H1 (cell line): ENCODE data around the gene CELF5. TPM values are rescaled to one million over a fixed set of nuclear protein-coding genes. Genes with fewer than 3 reads are reported as not detected.
A peak's percentile ranks its signal among the peaks of the same experiment; 100 is the strongest.

Source experiments
- CTCF ChIA-PET: fragments of 300-600 bp; sonication (Branson Sonifier 250); formaldehyde crosslinking; loops from one replicate; lab custom pipeline; 2021; ENCODE audit not compliant: partially characterized antibody; lab: Charles Lee
- POLR2A ChIA-PET: fragments of 300-600 bp; sonication (Branson Sonifier 250); formaldehyde crosslinking; loops from one replicate; lab custom pipeline; 2021; ENCODE audit warnings: inconsistent platforms; ENCODE audit not compliant: partially characterized antibody; lab: Charles Lee
- DNase-seq, 2 experiments: peaks; one replicate each; pipeline versions ENCODE4 v3.0.0 to v3.0.0-alpha.2; 2010 to 2022; ENCODE audit warnings: low spot score in 2 of 2, low read depth in 1 of 2, mixed read lengths in 1 of 2
- FAIRE-seq: peaks from 2 replicates; lab custom pipeline; 2011; peaks lifted over from hg19 to GRCh38; lab: Jason Lieb, UNC
- H2AFZ ChIP-seq: 2 replicates; pipeline ENCODE4 v1.8.1; 2012; ENCODE audit warnings: low read length, inconsistent platforms
- H2AK5ac ChIP-seq: 2 replicates; pipeline ENCODE4 v1.6.1; 2013; ENCODE audit warnings: low read depth, low read length
- H2BK120ac ChIP-seq: replicated peaks from 2 replicates; pipeline ENCODE3; 2013; ENCODE audit warnings: low read depth, low read length, inconsistent platforms
- H2BK12ac ChIP-seq: 2 replicates; pipeline ENCODE4 v1.6.1; 2013; ENCODE audit warnings: low read depth, low read length
- H2BK15ac ChIP-seq: 2 replicates; pipeline ENCODE4 v1.6.1; 2013; ENCODE audit warnings: low read length
- H2BK20ac ChIP-seq: 2 replicates; pipeline ENCODE4 v1.6.1; 2013; ENCODE audit warnings: low read length
- H2BK5ac ChIP-seq: 2 replicates; pipeline ENCODE4 v1.6.1; 2013; ENCODE audit warnings: low read depth, low read length
- H3K14ac ChIP-seq: 2 replicates; pipeline ENCODE4 v1.6.1; 2013; ENCODE audit warnings: inconsistent platforms; ENCODE audit not compliant: insufficient read length
- H3K18ac ChIP-seq: 2 replicates; pipeline ENCODE4 v1.6.1; 2013; ENCODE audit warnings: low read length; ENCODE audit errors: extremely low read depth
- H3K23ac ChIP-seq: 2 replicates; pipeline ENCODE4 v1.6.1; 2013; ENCODE audit warnings: inconsistent platforms; ENCODE audit not compliant: insufficient read length
- H3K23me2 ChIP-seq: 2 replicates; pipeline ENCODE4 v1.6.1; 2013; ENCODE audit warnings: low read depth, low read length
- H3K27ac ChIP-seq: 2 replicates; pipeline ENCODE4 v1.6.1; 2011; ENCODE audit warnings: low read depth, low read length, inconsistent platforms
- H3K27me3 ChIP-seq, 4 experiments: replicated peaks in 1 of 4; 1 replicate in 1 of 4; 2 replicates in 3 of 4; pipeline versions ENCODE4 v1.6.1 to v1.8.1; 2011 to 2013; ENCODE audit warnings: low read length in 3 of 4, mild to moderate bottlenecking in 3 of 4, inconsistent platforms in 2 of 4, mixed read lengths in 2 of 4, moderate library complexity in 1 of 4; ENCODE audit not compliant: control insufficient read depth in 3 of 4, insufficient read depth in 3 of 4; ENCODE audit errors: extremely low read depth in 1 of 4
- H3K36me3 ChIP-seq, 4 experiments: 2 replicates each; pipeline versions ENCODE4 v1.6.1 to v1.8.1; 2011 to 2013; ENCODE audit warnings: mild to moderate bottlenecking in 4 of 4, low read length in 3 of 4, moderate library complexity in 2 of 4, control low read depth in 1 of 4, inconsistent platforms in 1 of 4; ENCODE audit not compliant: insufficient read depth in 4 of 4, control insufficient read depth in 2 of 4
- H3K4ac ChIP-seq: replicated peaks from 2 replicates; pipeline ENCODE3; 2013; ENCODE audit warnings: low read length, low read depth, mixed read lengths, inconsistent platforms; ENCODE audit not compliant: insufficient read length
- H3K4me1 ChIP-seq, 4 experiments: replicated peaks in 1 of 4; 1 replicate in 1 of 4; 2 replicates in 3 of 4; pipeline versions ENCODE4 v1.6.1 to v1.8.1; 2011 to 2013; ENCODE audit warnings: low read length in 3 of 4, inconsistent platforms in 2 of 4, mixed read lengths in 1 of 4; ENCODE audit not compliant: insufficient read depth in 4 of 4, control insufficient read depth in 3 of 4
- H3K4me2 ChIP-seq, 2 experiments: 2 replicates each; pipeline versions ENCODE4 v1.6.1 to v1.8.1; 2011 to 2013; ENCODE audit warnings: low read depth in 2 of 2, low read length in 2 of 2, control low read depth in 1 of 2, inconsistent platforms in 1 of 2, mild to moderate bottlenecking in 1 of 2; ENCODE audit not compliant: insufficient read depth in 1 of 2
- H3K4me3 ChIP-seq, 4 experiments: fragments of 200-600, 300-600 bp in 1 of 4; sonication (generic), shearing (Covaris generic), sonication (Bioruptor Twin) in 1 of 4; 2 replicates each; pipeline versions ENCODE4 v1.5.1 to v1.8.1; 2011 to 2016; ENCODE audit warnings: low read length in 4 of 4, low read depth in 3 of 4, control low read depth in 2 of 4, inconsistent platforms in 2 of 4, mild to moderate bottlenecking in 2 of 4, mixed read lengths in 1 of 4, moderate library complexity in 1 of 4; ENCODE audit not compliant: insufficient read depth in 2 of 4; ENCODE audit errors: extremely low read depth in 1 of 4
- H3K56ac ChIP-seq: replicated peaks from 2 replicates; pipeline ENCODE3; 2013; ENCODE audit warnings: low read depth, mild to moderate bottlenecking, mixed read lengths, low read length, inconsistent platforms; ENCODE audit not compliant: insufficient read length
- H3K79me1 ChIP-seq: 2 replicates; pipeline ENCODE4 v1.6.1; 2013; ENCODE audit warnings: low read depth, low read length, control low read depth
- H3K79me2 ChIP-seq, 2 experiments: 2 replicates each; pipeline versions ENCODE4 v1.6.1 to v1.8.1; 2012 to 2013; ENCODE audit warnings: low read length in 2 of 2, mild to moderate bottlenecking in 2 of 2, inconsistent platforms in 1 of 2; ENCODE audit not compliant: insufficient read depth in 2 of 2, control insufficient read depth in 1 of 2
- H3K9ac ChIP-seq, 4 experiments: replicated peaks in 1 of 4; 1 replicate in 1 of 4; 2 replicates in 3 of 4; pipeline versions ENCODE4 v1.6.1 to v1.8.1; 2011 to 2013; ENCODE audit warnings: low read depth in 3 of 4, low read length in 3 of 4, control low read depth in 2 of 4, mild to moderate bottlenecking in 2 of 4, moderate library complexity in 2 of 4, inconsistent platforms in 1 of 4; ENCODE audit errors: extremely low read depth in 1 of 4
- H3K9me3 ChIP-seq, 2 experiments: 2 replicates each; pipeline versions ENCODE4 v1.6.1 to v1.8.1; 2012 to 2013; ENCODE audit warnings: mild to moderate bottlenecking in 2 of 2, moderate library complexity in 2 of 2, control low read depth in 1 of 2, inconsistent platforms in 1 of 2, low read depth in 1 of 2, low read length in 1 of 2, mixed read lengths in 1 of 2; ENCODE audit not compliant: insufficient read depth in 2 of 2
- H4K20me1 ChIP-seq, 2 experiments: replicated peaks in 1 of 2; 2 replicates each; pipeline versions ENCODE3 to v1.8.1; 2011 to 2013; ENCODE audit warnings: inconsistent platforms in 2 of 2, low read length in 2 of 2, mild to moderate bottlenecking in 1 of 2; ENCODE audit not compliant: insufficient read depth in 2 of 2, control insufficient read depth in 1 of 2
- H4K5ac ChIP-seq: 2 replicates; pipeline ENCODE4 v1.6.1; 2013; ENCODE audit warnings: low read length, low read depth, mixed read lengths, inconsistent platforms; ENCODE audit not compliant: insufficient read length
- H4K8ac ChIP-seq: 2 replicates; pipeline ENCODE4 v1.8.0; 2013; ENCODE audit warnings: mild to moderate bottlenecking, moderate library complexity, low read length, inconsistent platforms; ENCODE audit not compliant: insufficient read depth; ENCODE audit errors: extremely low read depth
- H4K91ac ChIP-seq: replicated peaks from 2 replicates; pipeline ENCODE3; 2013; ENCODE audit warnings: low read length, mixed read lengths, inconsistent platforms; ENCODE audit not compliant: insufficient read length
- EGR1 ChIP-seq: IDR thresholded peaks from 2 replicates; pipeline ENCODE4 v1.6.1; 2011; ENCODE audit warnings: low read depth, low read length, borderline replicate concordance
- HDAC2 ChIP-seq, 2 experiments: fragments of 300-600 bp in 1 of 2; sonication (generic) in 1 of 2; IDR thresholded peaks; 2 replicates each; pipeline ENCODE4 v1.6.1; 2011 to 2012; ENCODE audit warnings: low read depth in 2 of 2, low read length in 2 of 2, mild to moderate bottlenecking in 2 of 2, moderate library complexity in 2 of 2, borderline replicate concordance in 1 of 2, inconsistent platforms in 1 of 2
- KDM1A ChIP-seq: fragments of 200-600, 300-600 bp; sonication (generic); IDR thresholded peaks from 2 replicates; pipeline ENCODE4 v1.7.1; 2016; ENCODE audit warnings: mild to moderate bottlenecking, low read length, borderline replicate concordance
- NRF1 ChIP-seq: IDR thresholded peaks from 2 replicates; pipeline ENCODE4 v1.6.1; 2011; ENCODE audit warnings: mild to moderate bottlenecking, low read depth, low read length, improper control_type of control experiment
- SAP30 ChIP-seq: fragments of 300-600 bp; sonication (generic); IDR thresholded peaks from 2 replicates; pipeline ENCODE4 v1.7.1; 2012; ENCODE audit warnings: low read length, moderate library complexity, mild to moderate bottlenecking, inconsistent platforms; ENCODE audit not compliant: insufficient read depth, insufficient replicate concordance
- SIN3A ChIP-seq, 2 experiments: IDR thresholded peaks in 1 of 2; conservative IDR thresholded peaks in 1 of 2; 2 replicates each; pipeline ENCODE4 v1.6.1; 2011 to 2012; ENCODE audit warnings: low read length in 2 of 2, improper control_type of control experiment in 1 of 2, low read depth in 1 of 2, mild to moderate bottlenecking in 1 of 2
- SP1 ChIP-seq: IDR thresholded peaks from 2 replicates; pipeline ENCODE4 v1.6.1; 2011; ENCODE audit warnings: low read depth, low read length
- WGBS, 2 experiments: shearing (Covaris generic) in 1 of 2; methylation state at CpG; one replicate each; pipeline versions ENCODE4 v1.1.6 to v1.1.7; 2013 to 2015; ENCODE audit warnings: low lambda C conversion rate in 2 of 2, mixed read lengths in 2 of 2, inconsistent platforms in 1 of 2, low coverage in 1 of 2, missing lambda C conversion rate in 1 of 2; ENCODE audit not compliant: insufficient replicate concordance in 2 of 2, insufficient coverage in 1 of 2, insufficient read length in 1 of 2; ENCODE audit errors: extremely low coverage in 1 of 2, missing lambda C conversion rate in 1 of 2; 5-methylcytosine and 5-hydroxymethylcytosine counted together
- polyA plus RNA-seq, 7 experiments: library from polyadenylated mRNA; depleted of rRNA in 3 of 7; stranded (reverse) in 5 of 7; unstranded in 2 of 7; fragments of >200 nt in 5 of 7; fragments of 200-250 nt in 2 of 7; gene quantifications; 1 replicate in 5 of 7; 2 replicates in 1 of 7; 4 replicates in 1 of 7; pipeline versions ENCODE4 v1.2.1 to v1.2.3, GENCODE V29; 2011 to 2013; ENCODE audit warnings: missing spikeins in 2 of 7, mixed read lengths in 2 of 7
- total RNA-seq: library from RNA; stranded (reverse); fragmentation: NEBNext Ultra II Directional; extraction: Animal tissue kit (Norgen Biotek cat#: 25700); gene quantifications from 2 replicates; pipeline ENCODE4 v1.2.1, GENCODE V29; 2021

Gene CELF5
- total and polyA plus RNA-seq, 2 of the 8 experiments (the other 6 are each of a cell fraction or from before 2014, with no cell fraction given), result 9.8 to 15.0 TPM

DNA sequence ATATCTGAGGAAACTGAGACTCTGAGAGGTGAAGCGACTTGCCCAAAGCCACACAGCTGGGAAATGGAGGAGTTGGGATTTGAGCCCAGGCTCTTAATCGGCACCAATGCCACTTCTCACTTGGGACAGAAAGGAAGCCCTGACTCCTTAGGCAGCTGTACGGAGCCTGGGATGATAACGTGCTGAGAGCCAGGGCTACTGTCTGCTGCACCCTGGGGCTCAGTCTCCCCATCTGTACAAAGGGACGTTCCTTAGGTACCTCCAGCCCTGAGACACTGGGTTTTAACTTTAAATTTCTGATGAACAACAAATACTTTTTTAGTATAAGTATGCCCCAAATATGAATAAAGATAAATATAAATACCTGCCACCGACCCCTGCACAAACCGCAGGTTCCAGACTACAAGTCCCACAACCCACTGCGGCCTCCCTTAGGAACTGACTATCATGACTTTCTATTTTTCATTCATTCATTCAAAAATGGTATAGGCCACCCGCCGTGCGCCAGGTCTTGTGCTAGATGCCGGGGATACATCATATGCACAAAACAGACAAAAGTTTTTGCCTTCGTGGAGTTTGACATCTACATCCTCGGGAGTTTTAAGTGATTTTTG lies 39.5 kb upstream of the CELF5 start:
- Histone ChIP-seq H4K8ac (no peak overlapping the region), H2AFZ (peak overlapping the region; percentile 98), H3K4ac (no peak overlapping the region), H3K14ac (no peak overlapping the region), H4K20me1 (peaks cover 25 to 27% of the 10 kb centered on the region in 2 experiments), H2BK20ac (no peak overlapping the region), H3K4me2 (peak overlapping the region; percentile 67 to 79), H3K9me3 (no peaks in the 10 kb centered on the region), H3K36me3 (no peaks in the 10 kb centered on the region; a peak in 1 of 8 replicates), H2BK120ac (no peak overlapping the region), H3K9ac (no peak overlapping the region), H4K91ac (no peak overlapping the region), H2BK12ac (peak overlapping the region; percentile 84; the same call in 1 of the 2 replicates), H3K79me1 (peaks cover 26% of the 10 kb centered on the region), H3K23ac (no peak overlapping the region), H3K4me3 (peak overlapping the region; percentile 71 to 94 (median 78))
- WGBS, 2 experiments, result 26% methylated on average over 14 of the region's 14 CpGs; no CpG with 5 or more reads in 1 of the 2 experiments
- FAIRE-seq, result no peak
- ChIA-PET POLR2A (interaction anchor here (0.6 to 1.5 kb wide), 4 partner anchors 17 to 149 kb away, joined by 3 to 5 read pairs (median 3); no protein-coding TSS in a partner anchor), CTCF (interaction anchor here (1.1 to 2.2 kb wide), 2 partner anchors 58 to 230 kb away, joined by 3 to 7 read pairs; no protein-coding TSS in a partner anchor)
- no peak for DNase-seq
- TF ChIP-seq SP1, result no peak
- no peak for TF ChIP-seq EGR1
- peak; percentile 74; the same call in 1 of the 2 replicates for TF ChIP-seq KDM1A
- peak; percentile 82; a peak in 2 of 4 replicates for TF ChIP-seq HDAC2 (IDR thresholded peaks at IDR 0.05; ENCODE audit: borderline replicate concordance in 1 of 2, low read depth in 2 of 2, low read length in 2 of 2)
- TF ChIP-seq NRF1, result no peak
- TF ChIP-seq SAP30, result peak; percentile 100
- peak; percentile 97 for TF ChIP-seq SIN3A (conservative IDR thresholded peaks at IDR 0.05 in 1 of 2, IDR thresholded peaks at IDR 0.05 in 1 of 2; ENCODE audit: low read depth in 1 of 2, low read length in 2 of 2)
- TF ChIP-seq, all 59 proteins: peak for 4
- Histone ChIP-seq H3K18ac (no peak overlapping the region), H4K5ac (no peak overlapping the region), H2BK5ac (peak overlapping the region; percentile 94), H3K79me2 (peaks cover 13 to 42% of the 10 kb centered on the region in 2 experiments), H3K23me2 (peaks cover 8% of the 10 kb centered on the region; the same call in 1 of the 2 replicates), H3K27me3 (no peaks in the 10 kb centered on the region), H3K4me1 (peaks cover 0 to 16% (median 10%) of the 10 kb centered on the region in 4 experiments; a peak in 6 of 7 replicates), H3K56ac (no peak overlapping the region), H2BK15ac (no peak overlapping the region), H2AK5ac (no peak overlapping the region), H3K27ac (no peak overlapping the region)
